Measurements from ENCODE around the gene SIRT2.
A peak's percentile ranks its signal among the peaks of the same experiment; 100 is the strongest.
"Not testable (repeated sequence)": the region's sequence is repeated elsewhere in the genome, so short reads cannot be mapped to it uniquely, and the experiment has no call there.

The SIRT2 gene

DNA sequence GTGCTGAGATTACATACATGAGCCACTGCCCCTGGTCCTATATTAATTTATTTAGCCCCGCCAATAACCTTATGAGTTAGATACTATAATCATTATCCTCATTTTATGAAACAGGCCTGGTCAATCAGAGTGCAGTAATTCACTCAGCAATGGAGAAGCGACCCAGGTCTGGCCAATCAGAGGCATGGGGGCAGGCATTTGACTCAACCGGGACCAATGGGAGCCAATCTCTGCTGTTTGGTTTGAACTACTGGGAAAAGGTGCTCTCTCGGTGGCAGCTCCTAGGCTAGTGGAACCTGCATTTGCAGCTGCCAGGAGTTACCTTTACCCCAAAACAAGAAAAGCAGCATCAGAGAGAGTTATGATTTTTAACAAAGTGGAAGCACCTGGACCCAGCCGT lies 6.6 kb downstream of the SIRT2 start:
- DNase-seq = no peak

DNA sequence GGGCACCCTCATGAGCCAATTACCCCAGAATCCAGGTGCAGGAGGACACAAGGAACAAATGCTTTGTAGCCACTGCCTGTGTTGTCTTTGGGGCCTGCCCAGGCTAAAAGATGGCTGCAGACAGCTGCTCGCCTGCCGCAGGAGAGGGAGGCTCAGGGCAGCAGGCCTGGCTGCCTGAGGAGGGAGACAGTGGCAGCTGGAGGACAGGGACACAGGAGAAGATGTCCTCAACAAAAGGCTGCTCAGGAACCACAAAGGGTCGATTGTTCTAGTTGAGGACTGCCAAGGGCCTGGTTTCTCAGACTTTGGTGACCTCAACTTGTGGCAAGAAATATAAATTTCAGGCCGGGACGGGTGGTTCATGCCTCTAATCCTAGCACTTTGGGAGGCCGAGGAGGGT lies 7.6 kb downstream of the SIRT2 start:
- no peak for DNase-seq

DNA sequence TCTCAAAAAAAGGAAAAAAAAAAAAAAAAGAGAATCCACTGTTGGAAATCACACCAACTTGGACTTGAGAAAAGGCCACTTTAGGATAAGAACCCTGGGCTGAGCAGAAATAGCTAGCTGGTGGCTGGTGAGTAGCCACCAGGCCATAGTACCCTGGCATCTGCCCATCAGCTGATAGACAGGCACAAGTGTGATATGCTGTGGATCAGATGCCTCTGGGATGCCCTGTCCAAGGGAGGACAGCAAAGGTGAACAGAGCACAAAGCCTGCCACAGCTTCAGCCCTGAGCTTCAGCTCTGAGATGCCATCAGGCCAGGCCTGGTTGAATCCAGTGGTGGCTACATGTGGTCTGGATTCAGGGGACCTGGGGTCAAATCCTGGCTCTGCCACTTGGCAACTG lies 8.7 kb downstream of the SIRT2 start:
- no peak for DNase-seq

DNA sequence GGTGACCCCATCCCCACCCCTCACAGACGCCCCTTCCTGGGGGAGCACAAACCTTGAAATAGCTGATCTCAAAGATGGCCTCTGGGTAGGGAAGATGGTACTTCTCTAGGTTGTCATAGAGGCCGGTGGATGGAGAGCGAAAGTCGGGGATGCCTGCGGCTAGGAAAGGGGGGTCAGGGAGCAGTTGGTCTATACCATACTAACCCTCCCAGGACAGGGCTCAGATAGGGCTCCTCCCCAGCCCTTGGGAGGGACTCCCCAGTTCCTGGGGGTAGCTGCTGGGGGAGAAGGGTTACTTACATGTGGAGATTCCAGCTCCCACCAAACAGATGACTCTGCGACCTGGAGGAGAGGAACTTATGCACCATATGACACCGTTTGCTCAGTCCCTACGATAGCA lies 9.6 kb downstream of the SIRT2 start:
- no peak for DNase-seq

DNA sequence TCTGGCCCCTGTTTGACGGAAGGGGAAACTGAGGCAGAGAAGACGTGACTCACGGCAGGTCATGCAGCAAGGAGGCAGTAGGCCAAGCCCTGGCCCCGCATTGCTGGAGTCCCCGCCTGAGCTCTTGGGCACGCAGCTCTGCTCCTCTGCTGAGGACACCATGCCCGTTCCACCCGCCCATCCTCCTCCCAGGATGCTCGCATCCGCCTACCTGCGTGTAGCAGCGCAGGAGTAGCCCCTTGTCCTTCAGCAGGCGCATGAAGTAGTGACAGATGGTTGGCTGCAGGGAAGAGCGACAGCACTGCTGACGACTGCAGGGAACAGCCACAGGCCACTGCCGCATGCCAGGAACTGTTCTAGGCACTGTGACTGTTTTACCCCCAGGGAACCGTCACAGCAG lies 10.5 kb downstream of the SIRT2 start:
- DNase-seq = no peak

DNA sequence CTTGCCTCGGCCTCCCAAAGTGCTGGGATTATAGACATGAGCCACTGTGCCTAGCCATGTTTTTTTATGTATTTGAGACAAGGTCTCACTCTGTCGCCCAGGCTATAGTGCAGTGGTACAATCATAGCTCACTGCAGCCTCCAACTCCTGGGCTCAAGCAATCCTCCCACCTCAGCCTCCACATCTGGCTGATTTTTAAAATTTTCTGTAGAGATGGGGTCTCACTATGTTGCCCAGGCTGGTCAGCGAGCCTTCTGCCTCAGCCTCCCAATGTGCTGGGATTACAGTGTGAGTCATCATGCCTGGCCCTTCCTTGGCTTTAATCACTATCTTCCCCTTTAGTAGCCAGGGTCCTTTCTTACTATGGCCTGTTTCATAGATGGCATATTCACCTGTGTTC lies 14.7 kb downstream of the SIRT2 start:
- DNase-seq = not testable (repeated sequence)

DNA sequence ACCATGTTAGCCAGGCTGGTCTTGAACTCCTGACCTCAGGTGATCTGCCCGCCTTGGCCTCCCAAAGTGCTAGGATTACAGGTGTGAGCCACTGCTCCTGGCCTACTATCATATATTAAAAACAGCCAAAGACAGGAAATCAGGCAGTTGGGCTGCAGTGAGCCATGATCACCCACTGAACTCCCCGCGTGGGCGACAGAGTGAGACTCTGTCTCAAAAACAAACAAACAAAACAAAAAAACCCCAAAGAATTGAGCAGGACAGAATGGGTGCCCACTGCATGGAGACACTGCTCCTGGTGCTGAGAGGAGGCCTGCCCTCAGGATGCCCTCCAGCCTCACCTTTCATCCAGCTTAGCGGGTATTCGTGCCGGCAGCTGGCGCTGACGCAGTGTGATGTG lies 16.1 kb downstream of the SIRT2 start:
- DNase-seq = no peak

DNA sequence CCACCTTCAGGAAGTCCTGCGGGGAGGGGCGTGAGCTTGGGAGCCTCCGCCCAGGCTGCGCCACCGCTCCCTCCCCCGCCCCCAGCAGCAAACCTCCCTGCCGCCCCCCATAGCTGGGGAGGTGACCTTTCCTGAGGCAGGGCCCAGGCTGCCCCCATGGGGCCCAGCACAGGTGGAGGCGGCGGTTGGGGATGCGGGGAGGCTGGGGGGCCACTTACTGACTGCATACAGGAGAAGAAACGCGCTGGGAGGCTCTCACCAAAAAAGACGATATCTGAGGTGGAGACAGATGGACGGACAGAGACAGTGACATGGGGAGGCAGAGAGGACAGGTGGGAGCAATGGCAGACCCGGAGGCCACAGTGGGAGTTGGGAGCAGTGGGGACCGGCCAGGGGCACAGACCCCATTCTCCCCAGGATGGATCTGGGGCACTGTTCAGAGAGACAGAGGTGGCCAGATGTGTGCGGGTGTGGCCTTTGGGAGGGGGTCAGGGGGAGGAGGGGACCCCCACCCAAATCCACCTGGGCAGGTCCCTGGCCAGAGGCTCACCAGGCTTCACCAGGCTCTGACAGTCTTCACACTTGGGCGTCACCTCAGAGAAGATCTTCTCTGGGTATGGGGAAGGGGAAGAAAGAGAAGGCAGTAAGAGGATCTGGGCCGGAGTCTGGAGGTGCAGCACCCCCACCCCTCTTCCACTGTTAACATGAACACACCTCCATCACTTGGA lies 18.4 kb downstream of the SIRT2 start:
- DNase-seq = no peak

DNA sequence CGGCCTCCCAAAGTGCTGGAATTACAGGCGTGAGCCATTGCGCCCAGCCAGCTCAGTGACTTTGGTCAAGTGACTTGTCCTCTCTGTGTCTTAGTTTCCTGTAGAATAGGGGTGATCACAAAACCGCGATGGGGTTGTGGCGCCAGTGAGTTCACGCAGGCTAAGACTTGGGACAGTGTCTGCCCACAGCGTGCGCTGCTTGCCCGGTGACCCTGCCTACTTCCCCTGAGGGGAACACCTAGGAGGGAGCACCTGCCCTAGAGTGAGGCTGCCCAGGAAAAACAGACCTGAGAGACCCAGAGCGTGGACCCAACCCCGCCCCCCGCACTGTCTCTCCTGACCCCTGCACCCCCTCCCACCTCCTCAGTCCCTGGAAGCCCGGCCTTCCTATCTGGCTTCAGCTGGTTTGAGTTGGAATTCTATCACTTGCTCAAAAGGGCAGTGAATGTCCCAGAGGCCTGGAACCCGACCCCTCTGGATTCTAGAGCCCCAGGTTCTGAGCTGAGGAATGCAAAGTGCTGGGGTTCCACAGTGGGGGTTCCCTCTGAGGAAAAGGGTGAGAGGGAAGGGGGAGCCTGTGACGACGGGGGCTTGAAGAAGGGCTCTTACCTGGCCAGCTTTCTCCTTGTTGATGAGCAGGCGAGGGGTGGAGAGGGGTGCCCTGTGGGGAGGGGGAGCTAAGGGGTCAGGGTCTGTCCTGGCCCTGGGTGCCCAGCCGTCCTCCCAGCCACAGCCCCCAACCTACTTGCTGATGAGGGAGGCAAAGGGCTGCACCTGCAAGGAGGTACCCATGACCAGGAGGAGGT lies 19.1 kb downstream of the SIRT2 start:
- no peak for DNase-seq

DNA sequence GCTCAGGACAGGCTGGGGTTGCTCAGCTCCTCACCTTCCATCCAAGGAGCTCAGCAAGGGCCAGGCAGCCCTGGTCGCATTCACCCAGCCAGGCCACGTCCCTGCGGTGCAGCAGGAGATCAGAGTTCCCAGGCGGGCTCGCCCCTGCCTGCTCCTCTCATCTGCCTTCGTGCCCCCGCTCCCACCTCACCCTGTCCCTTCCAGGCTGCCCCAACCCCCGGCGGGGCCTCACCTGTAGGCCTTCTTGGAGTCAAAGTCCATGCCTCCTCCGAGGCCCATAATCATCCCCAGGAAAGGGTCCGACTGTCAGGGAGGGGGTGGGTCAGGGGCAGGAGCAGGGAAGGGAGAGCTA lies 20.0 kb downstream of the SIRT2 start:
- no peak for DNase-seq

DNA sequence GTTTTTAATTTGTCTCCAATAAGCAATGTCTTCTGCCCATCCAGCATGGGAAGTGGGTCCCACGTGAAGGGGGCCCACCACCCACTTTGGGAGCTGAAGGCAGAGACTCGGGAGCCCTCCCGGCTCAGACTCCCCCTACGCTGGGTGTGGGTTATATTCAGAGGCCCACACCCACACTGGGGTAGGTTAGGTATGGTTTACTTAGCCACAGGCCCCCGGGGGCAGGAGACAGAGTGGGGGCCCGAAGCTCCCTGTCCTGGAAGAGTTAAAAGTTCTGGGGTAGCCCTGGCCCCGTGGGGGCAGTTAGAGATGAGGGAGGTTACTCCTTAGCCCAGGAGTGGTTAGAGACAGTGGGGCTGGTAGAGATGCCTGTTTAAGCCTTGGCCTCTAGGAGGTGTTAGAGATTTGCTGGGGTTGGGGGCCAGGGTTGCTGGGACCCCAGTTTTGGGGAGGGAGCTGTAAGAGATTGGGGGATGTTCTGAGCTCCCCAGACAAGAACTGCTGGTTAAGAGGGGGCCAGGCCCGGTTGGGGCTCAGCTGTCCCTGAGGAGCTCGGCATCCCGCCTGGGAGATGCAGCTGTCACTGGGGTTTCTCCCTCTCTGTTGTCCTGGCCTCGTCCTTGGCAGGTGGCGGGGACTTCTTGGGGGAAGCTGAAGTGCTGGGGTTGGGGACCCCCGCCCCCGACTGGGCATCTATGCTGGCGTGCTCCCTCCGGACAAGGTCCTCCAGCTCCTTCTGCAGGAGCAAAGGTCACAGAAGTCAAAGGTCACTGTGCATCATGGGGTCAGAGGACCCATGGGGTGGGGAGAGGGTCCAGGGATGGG lies 20.6 kb downstream of the SIRT2 start:
- DNase-seq = no peak

DNA sequence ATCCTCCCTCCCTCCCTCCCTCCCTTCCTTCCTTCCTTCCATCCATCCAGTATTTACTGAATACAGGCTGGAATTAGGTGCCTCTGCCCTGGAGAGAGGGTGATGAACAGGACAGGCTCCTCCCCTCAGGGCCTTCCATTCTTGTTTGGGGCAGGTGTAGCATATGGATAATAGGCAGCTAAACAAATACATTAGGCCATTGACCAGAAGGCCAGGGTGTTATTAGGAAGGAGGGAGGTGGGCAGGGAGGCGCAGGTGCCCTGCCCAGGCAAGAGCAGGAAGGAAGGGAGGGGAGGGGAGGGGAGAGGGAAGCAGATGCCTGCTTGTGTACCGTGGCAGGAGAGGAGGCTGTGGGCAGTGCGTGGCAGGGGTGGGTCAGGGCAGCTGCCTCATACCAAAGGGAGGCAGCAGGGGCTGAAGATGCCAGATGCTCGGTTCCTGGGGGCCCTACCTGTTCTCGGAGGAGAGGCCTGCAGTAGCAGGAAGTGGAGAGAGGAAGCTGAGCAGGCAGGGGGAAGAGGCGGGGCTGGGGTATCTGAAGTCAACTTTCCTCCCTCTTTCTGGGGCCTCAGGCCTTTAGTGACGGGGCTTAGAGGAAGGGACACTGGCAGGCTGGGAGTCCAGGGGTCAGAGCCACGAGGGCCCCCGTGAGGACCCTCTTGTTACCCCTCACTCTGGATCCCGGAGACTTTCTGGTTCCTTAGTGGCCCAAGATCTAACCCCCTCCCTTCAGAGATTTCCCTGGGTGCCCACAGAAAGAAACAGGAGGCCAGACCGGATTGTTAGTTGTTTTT lies 21.4 kb downstream of the SIRT2 start, which contains the start of gene RINL:
TSS of gene RINL (minus strand) at position 495 of the 794 bp plus-strand sequence. CDS start 1,533 bp downstream, outside the sequence.
- peak; percentile 68 for DNase-seq

DNA sequence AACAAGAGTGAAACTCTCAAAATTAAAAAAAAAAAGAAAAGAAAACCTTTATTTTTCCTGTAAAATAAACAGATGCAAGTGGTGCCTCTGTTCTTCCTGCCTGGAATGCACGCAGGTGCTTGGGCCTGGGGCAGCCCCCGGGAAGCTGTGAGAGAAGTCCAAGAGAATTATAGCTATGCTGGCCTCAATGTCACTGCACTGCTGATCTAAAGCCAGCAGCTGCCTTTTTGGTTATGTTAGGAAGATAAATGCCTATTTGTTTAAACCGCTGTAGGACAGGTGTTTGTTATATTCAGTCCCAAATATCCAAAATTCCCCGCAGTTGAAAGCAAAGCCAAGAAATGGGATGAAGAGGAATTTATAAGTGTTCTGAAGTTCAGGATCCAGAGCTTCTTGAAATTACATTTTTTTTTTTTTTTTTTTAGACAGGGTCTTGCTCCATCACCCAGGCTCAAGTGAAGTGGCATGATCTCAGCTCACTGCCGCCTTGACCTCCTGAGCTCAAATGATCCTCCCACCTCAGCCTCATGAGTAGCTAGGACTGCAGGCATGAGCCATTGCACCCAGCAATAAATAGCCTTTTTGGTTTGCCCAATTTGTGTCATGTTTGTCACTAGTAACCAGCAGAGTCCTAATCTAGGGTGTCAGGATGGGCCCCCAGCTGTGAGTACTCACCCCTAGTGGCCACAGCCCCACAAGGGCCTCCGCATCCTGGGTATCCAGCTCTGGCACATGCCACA lies 23.6 kb downstream of the SIRT2 start:
- no peak for DNase-seq

DNA sequence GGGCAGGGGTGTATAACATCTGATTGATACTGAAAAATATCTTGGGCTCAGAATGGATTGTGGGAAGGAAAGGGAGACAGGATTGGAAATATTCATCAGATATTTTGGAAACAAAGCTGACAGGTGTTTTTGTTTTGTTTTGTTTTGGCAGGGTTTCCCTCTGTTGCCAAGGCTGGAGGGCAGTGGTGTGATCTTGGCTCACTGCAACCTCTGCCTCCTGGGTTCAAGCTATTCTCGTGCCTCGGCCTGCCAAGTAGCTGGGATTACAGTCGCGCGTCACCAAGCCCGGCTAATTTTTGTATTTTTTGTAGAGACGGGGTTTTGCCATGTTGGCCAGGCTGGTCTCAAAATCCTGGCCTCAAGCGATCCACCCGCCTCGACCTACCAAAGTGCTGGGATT lies 26.0 kb downstream of the SIRT2 start:
- not testable (repeated sequence) for DNase-seq

DNA sequence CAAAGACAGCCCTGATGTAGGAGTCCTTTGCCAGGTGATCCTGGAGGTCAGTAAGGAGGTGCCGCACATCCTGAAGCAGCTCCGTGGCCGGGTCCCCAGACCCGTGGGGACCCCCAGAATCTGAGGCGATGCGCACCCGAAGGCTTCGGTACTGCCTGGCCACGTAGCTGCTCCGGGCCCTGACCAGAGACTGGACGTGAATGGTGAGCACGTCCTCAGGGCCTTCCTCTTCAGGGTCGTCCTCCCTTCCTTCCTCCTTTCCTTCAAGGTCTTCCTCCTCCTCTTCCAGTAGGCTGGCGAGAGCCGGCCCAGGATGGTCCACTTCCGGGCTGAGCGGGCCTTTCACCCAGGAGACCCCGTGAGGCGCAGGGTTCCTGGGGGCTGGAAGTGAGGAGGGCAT lies 28.8 kb downstream of the SIRT2 start:
- DNase-seq = no peak

DNA sequence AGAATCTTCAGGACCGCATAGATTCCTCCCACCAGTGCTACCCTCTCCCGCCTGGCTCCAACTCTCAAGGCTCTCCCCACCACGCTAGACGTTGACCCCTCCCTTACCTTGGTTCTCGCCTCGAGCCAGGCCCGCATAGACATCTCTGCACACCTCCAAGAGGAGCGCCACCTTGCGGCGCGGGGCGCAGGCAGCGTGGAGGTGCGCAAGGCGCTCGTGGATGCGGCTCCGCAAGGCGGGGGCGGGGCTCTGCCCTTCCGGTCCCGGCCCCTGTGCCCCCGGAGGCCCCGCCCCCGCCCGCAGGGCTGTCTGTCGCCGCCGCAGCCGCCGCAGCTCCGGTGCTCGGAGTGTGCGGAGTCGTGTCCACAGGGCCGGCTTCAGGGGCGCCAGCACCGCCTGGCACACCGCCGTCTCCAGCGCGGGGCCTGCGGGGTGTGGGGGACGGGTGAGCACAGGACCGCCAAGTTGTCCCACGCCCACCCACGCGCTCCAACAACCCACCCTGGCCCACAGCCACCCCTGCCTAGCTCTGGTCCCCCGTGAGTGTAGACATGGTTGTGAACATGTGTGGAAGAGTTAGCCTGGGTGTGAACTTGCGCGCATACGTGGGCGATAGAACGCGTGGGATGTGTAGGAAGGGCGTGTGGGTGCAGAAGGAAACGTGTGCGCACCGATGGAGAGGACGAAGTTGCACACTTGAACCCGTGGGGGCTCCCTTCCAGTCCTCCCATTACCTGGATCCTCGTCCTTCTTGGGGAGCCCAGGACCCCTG lies 29.4 kb downstream of the SIRT2 start:
- DNase-seq = peak; percentile 93

DNA sequence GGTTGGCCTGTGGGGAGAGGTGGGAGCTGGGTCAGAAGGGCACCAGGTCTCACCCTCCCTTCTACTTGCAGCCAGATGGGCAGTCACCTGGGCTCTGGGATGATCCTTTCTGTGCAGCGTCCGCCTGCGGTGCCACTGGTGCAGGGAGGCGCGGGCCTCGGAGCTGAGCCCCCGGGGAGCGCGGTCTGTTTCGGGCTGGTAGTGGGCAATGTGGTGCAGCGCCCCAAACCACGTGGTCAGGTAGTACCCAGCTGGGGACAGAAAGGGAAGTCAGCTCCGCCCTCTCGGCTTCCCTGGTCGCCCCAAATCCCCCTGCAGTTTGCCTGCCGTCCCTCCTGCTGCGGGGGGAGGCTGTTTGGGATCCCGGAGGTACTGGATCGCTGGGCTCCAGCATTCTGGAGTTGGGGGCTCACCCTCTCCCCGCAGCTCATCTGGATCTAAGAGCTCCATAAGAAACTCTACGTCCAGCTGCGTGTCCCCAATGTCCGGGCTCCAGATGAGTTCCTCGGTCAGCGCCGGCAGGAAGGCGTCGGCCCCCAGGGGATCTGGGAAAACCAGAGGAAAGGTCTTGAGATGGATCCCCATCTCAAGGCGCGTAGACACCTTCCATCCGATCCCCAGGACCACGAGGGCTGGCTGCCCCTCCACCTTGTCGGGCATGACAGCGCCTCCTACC lies 30.1 kb downstream of the SIRT2 start:
- no peak for DNase-seq

DNA sequence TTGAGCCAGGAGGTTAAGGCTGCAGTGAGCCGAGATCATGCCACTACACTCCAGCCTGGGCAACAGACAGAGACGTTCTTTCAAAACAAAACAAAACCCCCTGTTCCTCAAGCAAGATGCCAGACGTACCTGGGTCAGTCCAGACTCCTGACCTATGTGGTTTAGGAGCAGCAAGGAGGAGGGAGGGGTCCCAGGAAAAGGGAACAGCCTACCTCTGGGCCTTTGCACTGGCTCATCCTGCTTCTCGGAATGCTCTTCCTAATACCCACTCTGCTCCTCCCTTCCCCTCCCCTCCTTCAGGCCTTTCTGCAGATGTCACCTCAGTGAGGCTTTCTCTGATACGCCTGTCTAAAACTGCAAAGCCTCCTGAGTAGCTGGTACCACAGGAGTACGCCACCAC lies 30.9 kb downstream of the SIRT2 start:
- no peak for DNase-seq

DNA sequence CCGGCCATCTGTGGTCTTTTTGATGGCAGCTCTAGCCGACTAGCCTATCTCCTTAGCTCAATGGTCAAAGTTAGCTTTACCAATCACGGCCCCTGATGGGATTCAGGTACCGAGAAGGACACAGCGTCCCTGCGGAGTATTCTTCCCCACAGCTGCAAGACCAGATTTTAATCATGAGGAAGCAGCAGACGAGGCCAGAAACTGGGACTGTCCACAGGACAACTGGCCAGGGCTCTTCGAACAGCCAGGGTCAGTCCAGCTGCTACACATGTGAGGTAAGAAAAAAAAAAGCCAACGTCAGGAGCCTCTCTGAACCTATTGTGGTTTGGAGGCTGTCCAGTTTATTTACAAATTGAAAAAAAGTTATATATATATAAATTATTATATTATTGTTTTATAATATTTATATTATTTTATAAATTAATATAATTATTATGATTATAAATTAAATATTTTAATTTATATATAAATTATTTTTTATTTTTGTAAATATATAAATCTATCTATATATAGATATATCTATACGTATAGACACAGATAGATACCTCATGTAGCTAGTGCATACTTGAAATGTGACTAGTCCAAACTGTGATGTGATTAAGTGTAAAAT lies 32.1 kb downstream of the SIRT2 start:
- DNase-seq = no peak
